Spleen (tissue), 11 donors: ENCODE results near the gene RNF114. TPM values are rescaled to one million over a fixed set of nuclear protein-coding genes. Genes with fewer than 3 reads are reported as not detected.

Experiments used
- DNase-seq: peaks from one replicate; pipeline ENCODE4 v3.0.0-alpha.2; 2020
- H3K27ac ChIP-seq, 8 donors: fragments of 200-600 bp; sonication (generic) in 7 of 8; 1 replicate in 4 of 8; 2 replicates in 4 of 8; pipeline versions ENCODE4 v1.5.0 to v1.8.0; 2016 to 2021; ENCODE audit warnings: inconsistent platforms in 4 of 8, mild to moderate bottlenecking in 4 of 8, moderate library complexity in 1 of 8
- H3K27me3 ChIP-seq, 7 donors: fragments of 200-600 bp; sonication (generic) in 6 of 7; replicated peaks in 1 of 7; 1 replicate in 4 of 7; 2 replicates in 3 of 7; pipeline versions ENCODE4 v1.5.0 to v1.8.0; 2016 to 2021; ENCODE audit warnings: inconsistent platforms in 3 of 7, mild to moderate bottlenecking in 1 of 7
- H3K36me3 ChIP-seq, 6 donors: fragments of 200-600 bp; sonication (generic) in 5 of 6; 1 replicate in 4 of 6; 2 replicates in 2 of 6; pipeline versions ENCODE4 v1.5.0 to v1.8.0; 2016 to 2021; ENCODE audit warnings: inconsistent platforms in 2 of 6
- H3K4me1 ChIP-seq, 6 donors: fragments of 200-600 bp; sonication (generic) in 5 of 6; 1 replicate in 3 of 6; 2 replicates in 3 of 6; pipeline versions ENCODE4 v1.5.0 to v1.8.0; 2016 to 2021; ENCODE audit warnings: inconsistent platforms in 3 of 6
- H3K4me3 ChIP-seq, 8 donors: fragments of 200-600 bp; sonication (generic) in 7 of 8; 1 replicate in 4 of 8; 2 replicates in 4 of 8; pipeline versions ENCODE4 v1.5.0 to v1.8.0; 2016 to 2021; ENCODE audit warnings: inconsistent platforms in 4 of 8, mild to moderate bottlenecking in 4 of 8, moderate library complexity in 2 of 8
- H3K9me3 ChIP-seq, 8 donors: fragments of 200-600 bp; sonication (generic) in 7 of 8; 1 replicate in 4 of 8; 2 replicates in 4 of 8; pipeline versions ENCODE4 v1.5.0 to v1.8.0; 2016 to 2021; ENCODE audit warnings: inconsistent platforms in 4 of 8
- POLR2A ChIP-seq, 3 donors: fragments of 450-650 bp; IDR thresholded peaks; one replicate each; pipeline ENCODE4 v1.5.1; 2017; ENCODE audit warnings: antibody characterized with exemption in 3 of 3, mild to moderate bottlenecking in 1 of 3
- POLR2AphosphoS5 ChIP-seq, 3 donors: sonication (generic); formaldehyde crosslinking; IDR thresholded peaks; one replicate each; pipeline ENCODE4 v1.5.1; 2017; ENCODE audit warnings: antibody characterized with exemption in 3 of 3
- WGBS, 5 donors: extraction: QIAGEN DNeasy Blood & Tissue Kit in 3 of 5; methylation state at CpG; one replicate each; pipeline versions ENCODE4 v1.1.5 to v1.1.7; 2013 to 2018; 5-methylcytosine and 5-hydroxymethylcytosine counted together
- intact Hi-C: fragments of 100-400 bp; cut with DNase I; formaldehyde crosslinking; loops from one replicate; pipeline ENCODE4 v1.15.0; 2023; ENCODE audit warnings: low total_unique reads
- polyA plus RNA-seq, 3 donors: library from polyadenylated mRNA; stranded (reverse); fragments of 200-250 nt; gene quantifications; one replicate each; pipeline ENCODE4 v1.2.1, GENCODE V29; 2013
- total RNA-seq, 7 donors: library from RNA; depleted of rRNA in 3 of 7; stranded (reverse); fragments of >200 nt in 3 of 7; fragmentation: NEBNext Ultra II Directional in 4 of 7; extraction: Animal tissue kit (Norgen Biotek cat#: 25700) in 4 of 7; gene quantifications; one replicate each; pipeline versions ENCODE4 v1.1.0 to v1.2.1, GENCODE V29; 2016 to 2021
- TF ChIP-seq, protein P1 (sequence below), 11 experiments: fragments of 200-600 bp in 7 of 11; fragments of 450-650 bp in 4 of 11; sonication (generic) in 4 of 11; IDR thresholded peaks in 8 of 11; conservative IDR thresholded peaks in 3 of 11; 1 replicate in 7 of 11; 2 replicates in 4 of 11; pipeline versions ENCODE4 v1.4.0 to v1.8.0; 2016 to 2021; ENCODE audit warnings: antibody characterized with exemption in 11 of 11, inconsistent platforms in 4 of 11, mild to moderate bottlenecking in 1 of 11
- donor health status: healthy with polysubstance abuse.
- donor health status: DM: no; HTN: no; CAD: no; lungs with moderate emphysema.
- donor health status: DM: no; HTN: no; CAD: no.
- donor health status: Bipolar disorder and iron deficiency.
- donor health status: healthy.
- donor health status: DM: no; HTN: no; CAD: no.
- donor health status: DM: yes; HTN: yes; CAD: no.

The RNF114 gene
- total and polyA plus RNA-seq, 10 donors: 35.5 to 246 (median 108) TPM

DNA sequence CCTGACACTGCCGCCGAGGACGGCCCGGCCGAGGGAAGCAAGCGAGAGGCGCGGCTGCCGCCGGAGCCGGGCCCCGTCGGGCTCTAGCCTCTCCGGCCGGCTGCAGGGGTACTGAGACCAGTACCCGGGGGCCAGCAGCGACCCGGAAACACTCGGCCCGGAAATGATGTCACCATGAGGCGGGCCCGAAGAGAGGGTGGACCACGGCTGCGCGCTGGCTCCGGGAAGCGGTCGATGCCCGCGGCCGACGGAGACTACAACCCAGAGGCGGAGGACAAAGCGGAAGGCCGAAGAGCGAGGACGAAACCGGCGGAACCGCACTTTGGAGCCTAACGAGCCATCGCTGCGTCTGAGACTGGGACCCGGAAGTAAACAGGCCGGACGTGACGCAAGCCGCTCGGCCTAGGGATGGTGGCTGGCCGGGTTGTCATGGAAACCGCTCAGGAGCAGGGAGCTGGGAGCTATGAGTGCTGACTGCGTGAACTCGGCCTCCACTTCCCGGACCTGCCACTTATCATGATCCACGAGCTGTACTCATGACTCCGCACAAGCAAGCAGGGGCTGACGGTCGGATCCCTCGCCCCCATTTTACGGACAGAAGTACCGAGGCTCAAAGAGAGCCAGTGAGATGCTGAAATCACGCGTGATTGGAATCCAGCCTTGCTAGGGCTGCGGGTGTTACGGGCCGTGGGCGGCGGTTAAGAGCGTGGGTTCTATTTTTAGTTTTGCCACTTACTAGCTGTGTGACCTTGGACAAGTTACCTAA is 20.6 kb upstream of the RNF114 start, which contains the start of gene SPATA2:
SPATA2 (minus strand) TSS at position 150 of the 766 bp plus-strand sequence. CDS start 7,039 bp downstream, outside the sequence.
- intact Hi-C loops: no loop called here

GRCh38 chr20:49916146-49917002 is 19.8 kb upstream of the RNF114 start:
- Histone ChIP-seq H3K4me1 (peaks cover 17 to 57% (median 43%) of the 10 kb centered on the region in 6 donors), H3K36me3 (peaks cover 0 to 12% (median 0%) of the 10 kb centered on the region in 6 donors), H3K27ac (peak overlapping the region; percentile 96 to 100 (median 99)), H3K4me3 (peak overlapping the region; percentile 80 to 98 (median 94)), H3K9me3 (no peaks in the 10 kb centered on the region), H3K27me3 (no peaks in the 10 kb centered on the region)
- no peak for DNase-seq
- intact Hi-C loops: no loop called here
- 41 to 60% (median 52%) methylated on average over 16 to 19 of the region's 19 CpGs for WGBS, 5 donors
- no peak for TF ChIP-seq POLR2A (IDR thresholded peaks at IDR 0.05)
- TF ChIP-seq, protein P1, sequence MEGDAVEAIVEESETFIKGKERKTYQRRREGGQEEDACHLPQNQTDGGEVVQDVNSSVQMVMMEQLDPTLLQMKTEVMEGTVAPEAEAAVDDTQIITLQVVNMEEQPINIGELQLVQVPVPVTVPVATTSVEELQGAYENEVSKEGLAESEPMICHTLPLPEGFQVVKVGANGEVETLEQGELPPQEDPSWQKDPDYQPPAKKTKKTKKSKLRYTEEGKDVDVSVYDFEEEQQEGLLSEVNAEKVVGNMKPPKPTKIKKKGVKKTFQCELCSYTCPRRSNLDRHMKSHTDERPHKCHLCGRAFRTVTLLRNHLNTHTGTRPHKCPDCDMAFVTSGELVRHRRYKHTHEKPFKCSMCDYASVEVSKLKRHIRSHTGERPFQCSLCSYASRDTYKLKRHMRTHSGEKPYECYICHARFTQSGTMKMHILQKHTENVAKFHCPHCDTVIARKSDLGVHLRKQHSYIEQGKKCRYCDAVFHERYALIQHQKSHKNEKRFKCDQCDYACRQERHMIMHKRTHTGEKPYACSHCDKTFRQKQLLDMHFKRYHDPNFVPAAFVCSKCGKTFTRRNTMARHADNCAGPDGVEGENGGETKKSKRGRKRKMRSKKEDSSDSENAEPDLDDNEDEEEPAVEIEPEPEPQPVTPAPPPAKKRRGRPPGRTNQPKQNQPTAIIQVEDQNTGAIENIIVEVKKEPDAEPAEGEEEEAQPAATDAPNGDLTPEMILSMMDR (IDR thresholded peaks at IDR 0.05 in 8 of 11, conservative IDR thresholded peaks at IDR 0.05 in 3 of 11): no peak
- TF ChIP-seq POLR2AphosphoS5 (IDR thresholded peaks at IDR 0.05): no peak

More for the DNA sequence above, 20.6 kb upstream of the RNF114 start, which contains the start of gene SPATA2:
- H3K4me3 ChIP-seq: peak within 1 kb of the TSS; percentile 80 to 98 (median 94)
- no peaks in the 10 kb centered on the region for H3K9me3 ChIP-seq
- TF ChIP-seq POLR2AphosphoS5 (IDR thresholded peaks at IDR 0.05): peak; percentile 88 to 94 (median 89)
- TF ChIP-seq POLR2A (IDR thresholded peaks at IDR 0.05): peak in 2 of 3 donors; percentile 49 to 72
- TF ChIP-seq, protein P1 (IDR thresholded peaks at IDR 0.05 in 8 of 11, conservative IDR thresholded peaks at IDR 0.05 in 3 of 11): no peak
- H3K36me3 ChIP-seq: peaks cover 0 to 19% (median 0%) of the 10 kb centered on the region in 6 donors
- DNase-seq: peak; percentile 98
- WGBS, 5 donors: 0% methylated on average over 29 to 69 of the region's 69 CpGs
- no peaks in the 10 kb centered on the region for H3K27me3 ChIP-seq
- H3K27ac ChIP-seq: peak within 1 kb of the TSS; percentile 96 to 100 (median 99)
- peaks cover 21 to 65% (median 50%) of the 10 kb centered on the region in 6 donors for H3K4me1 ChIP-seq

DNA sequence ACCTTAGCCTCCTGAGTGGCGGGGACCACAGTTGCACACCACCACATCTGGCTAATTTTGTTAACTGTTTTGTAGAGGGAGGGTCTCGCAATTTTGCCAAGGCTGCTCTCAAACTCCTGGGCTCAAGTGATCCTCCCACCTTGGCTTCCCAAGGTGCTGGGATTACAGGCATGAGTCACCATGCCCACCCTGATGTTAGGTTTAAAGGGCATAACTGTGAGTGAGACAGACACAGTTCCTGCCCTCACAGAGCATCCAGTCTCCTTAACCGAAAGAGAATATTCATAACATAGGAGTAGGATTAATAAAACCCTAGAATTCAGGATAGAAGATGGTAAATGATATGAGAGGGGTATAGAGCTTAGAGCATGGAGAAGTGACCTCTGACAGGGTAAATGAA is 17.8 kb upstream of the RNF114 start:
- 90 to 98% (median 95%) methylated on average over 3 of the region's 3 CpGs for WGBS, 5 donors

More for the DNA sequence above, 17.8 kb upstream of the RNF114 start:
- H3K9me3 ChIP-seq: no peaks in the 10 kb centered on the region
- H3K36me3 ChIP-seq: no peaks in the 10 kb centered on the region
- peaks cover 15 to 36% (median 27%) of the 10 kb centered on the region in 6 donors for H3K4me1 ChIP-seq
- no peaks in the 10 kb centered on the region for H3K27me3 ChIP-seq
- DNase-seq: no peak
- no peak overlapping the region for H3K4me3 ChIP-seq
- no peak overlapping the region for H3K27ac ChIP-seq
- intact Hi-C loops: no loop called here
- TF ChIP-seq, protein P1 (IDR thresholded peaks at IDR 0.05 in 8 of 11, conservative IDR thresholded peaks at IDR 0.05 in 3 of 11): no peak
- TF ChIP-seq POLR2A (IDR thresholded peaks at IDR 0.05): no peak
- no peak for TF ChIP-seq POLR2AphosphoS5 (IDR thresholded peaks at IDR 0.05)
